A673 (cell line): ENCODE data around the gene PELO. TPM values are rescaled to one million over a fixed set of nuclear protein-coding genes. Genes with fewer than 3 reads are reported as not detected.

Source experiments
- BruUV-seq: library from RNA; stranded (reverse); fragments of 400-500 nt; replicated peaks from 2 replicates; lab custom pipeline; 2021; lab: Mats Ljungman, UMichigan
- CTCF ChIA-PET: fragments of 300-600 bp; sonication (Branson Sonifier 250); formaldehyde crosslinking; loops from one replicate; lab custom pipeline; 2022; ENCODE audit warnings: antibody characterized with exemption; lab: Charles Lee
- POLR2A ChIA-PET: fragments of 300-600 bp; sonication (Branson Sonifier 250); formaldehyde crosslinking; loops from one replicate; lab custom pipeline; 2022; ENCODE audit warnings: antibody characterized with exemption; ENCODE audit not compliant: low non-redundant PET; lab: Charles Lee
- DNase-seq: peaks from one replicate; pipeline ENCODE4 v3.0.0-alpha.2; 2015; ENCODE audit warnings: low spot score
- H3K27ac ChIP-seq: fragments of 200-600 bp; sonication (generic); 2 replicates; pipeline ENCODE4 v1.5.1; 2016; ENCODE audit warnings: mixed run types, low read depth, mild to moderate bottlenecking, mixed read lengths, antibody characterized with exemption, low read length; ENCODE audit not compliant: poor library complexity, severe bottlenecking
- H3K27me3 ChIP-seq: fragments of 200-600 bp; sonication (generic); replicated peaks from 2 replicates; pipeline ENCODE4 v1.6.1; 2017; ENCODE audit warnings: mixed run types, low read depth, mild to moderate bottlenecking, mixed read lengths, antibody characterized with exemption, low read length; ENCODE audit not compliant: insufficient read depth, poor library complexity
- H3K36me3 ChIP-seq: fragments of 200-600 bp; sonication (generic); 2 replicates; pipeline ENCODE4 v1.6.1; 2016; ENCODE audit warnings: mixed run types, mild to moderate bottlenecking, mixed read lengths, antibody characterized with exemption, low read length; ENCODE audit not compliant: insufficient read depth, poor library complexity, severe bottlenecking
- H3K4me1 ChIP-seq: fragments of 200-600 bp; sonication (generic); 2 replicates; pipeline ENCODE4 v1.6.1; 2017; ENCODE audit warnings: mixed run types, mild to moderate bottlenecking, mixed read lengths, antibody characterized with exemption, low read length; ENCODE audit not compliant: insufficient read depth, poor library complexity, severe bottlenecking
- H3K4me3 ChIP-seq: fragments of 200-600 bp; sonication (generic); 2 replicates; pipeline ENCODE4 v1.5.1; 2016; ENCODE audit warnings: low read depth, mixed run types, mild to moderate bottlenecking, mixed read lengths, low read length; ENCODE audit not compliant: poor library complexity, severe bottlenecking
- H3K9me3 ChIP-seq: fragments of 200-600 bp; sonication (generic); 2 replicates; pipeline ENCODE4 v1.6.1; 2016; ENCODE audit warnings: mixed run types, low read depth, mild to moderate bottlenecking, mixed read lengths, antibody characterized with exemption, low read length; ENCODE audit not compliant: poor library complexity, severe bottlenecking
- EZH2 ChIP-seq: fragments of 200-600 bp; sonication (generic); IDR thresholded peaks from 2 replicates; pipeline ENCODE4 v1.6.1; 2017; ENCODE audit warnings: borderline replicate concordance, low read depth, mild to moderate bottlenecking, mixed read lengths, antibody characterized with exemption, low read length; ENCODE audit not compliant: poor library complexity, severe bottlenecking
- intact Hi-C: fragments of 100-400 bp; cut with micrococcal nuclease; formaldehyde crosslinking; loops from one replicate; pipeline ENCODE4 v1.10.0; 2022; ENCODE audit not compliant: unreplicated experiment
- total RNA-seq: library from RNA; stranded (reverse); gene quantifications from 2 replicates; pipeline ENCODE4 v1.2.3, GENCODE V29; 2021
- TF ChIP-seq, protein P1 (sequence below): fragments of 300-800, 200-600 bp; sonication (generic); conservative IDR thresholded peaks from 2 replicates; pipeline ENCODE4 v1.5.1; 2017; ENCODE audit warnings: low read depth, mild to moderate bottlenecking, antibody characterized with exemption, low read length, moderate library complexity, mixed read lengths

The PELO gene
- total RNA-seq, 1 experiment from 2014 or later, result 20.3 TPM

DNA sequence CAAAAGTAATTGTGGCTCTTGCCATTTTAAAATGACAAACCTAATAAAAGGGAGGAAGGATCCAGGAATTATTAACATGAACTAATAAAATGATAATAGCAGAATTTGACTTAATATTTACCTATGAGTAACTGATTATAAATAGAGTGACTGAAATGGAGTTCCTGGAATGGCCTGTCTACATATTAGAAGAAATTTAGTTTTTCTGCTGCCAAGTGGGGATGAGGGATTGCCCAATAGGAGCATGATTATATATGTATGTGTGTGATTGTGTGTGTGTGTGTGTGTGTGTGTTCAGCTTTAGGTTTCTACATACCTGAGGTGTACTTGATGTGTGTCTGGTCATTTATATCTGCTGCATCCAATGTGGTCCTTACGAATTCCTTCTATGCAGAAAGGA lies 36.6 kb upstream of the PELO start:
- no peaks in the 10 kb centered on the region for H3K36me3 ChIP-seq
- no peaks in the 10 kb centered on the region for H3K4me1 ChIP-seq
- TF ChIP-seq EZH2, result no peak
- TF ChIP-seq, protein P1, sequence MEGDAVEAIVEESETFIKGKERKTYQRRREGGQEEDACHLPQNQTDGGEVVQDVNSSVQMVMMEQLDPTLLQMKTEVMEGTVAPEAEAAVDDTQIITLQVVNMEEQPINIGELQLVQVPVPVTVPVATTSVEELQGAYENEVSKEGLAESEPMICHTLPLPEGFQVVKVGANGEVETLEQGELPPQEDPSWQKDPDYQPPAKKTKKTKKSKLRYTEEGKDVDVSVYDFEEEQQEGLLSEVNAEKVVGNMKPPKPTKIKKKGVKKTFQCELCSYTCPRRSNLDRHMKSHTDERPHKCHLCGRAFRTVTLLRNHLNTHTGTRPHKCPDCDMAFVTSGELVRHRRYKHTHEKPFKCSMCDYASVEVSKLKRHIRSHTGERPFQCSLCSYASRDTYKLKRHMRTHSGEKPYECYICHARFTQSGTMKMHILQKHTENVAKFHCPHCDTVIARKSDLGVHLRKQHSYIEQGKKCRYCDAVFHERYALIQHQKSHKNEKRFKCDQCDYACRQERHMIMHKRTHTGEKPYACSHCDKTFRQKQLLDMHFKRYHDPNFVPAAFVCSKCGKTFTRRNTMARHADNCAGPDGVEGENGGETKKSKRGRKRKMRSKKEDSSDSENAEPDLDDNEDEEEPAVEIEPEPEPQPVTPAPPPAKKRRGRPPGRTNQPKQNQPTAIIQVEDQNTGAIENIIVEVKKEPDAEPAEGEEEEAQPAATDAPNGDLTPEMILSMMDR, result no peak
- no TSS peak for BruUV-seq
- ChIA-PET CTCF (no interaction called here), POLR2A (no interaction called here)
- intact Hi-C loops, result no loop called here
- no peak overlapping the region for H3K27ac ChIP-seq
- no peaks in the 10 kb centered on the region for H3K27me3 ChIP-seq
- DNase-seq, result no peak
- no peak overlapping the region for H3K4me3 ChIP-seq
- H3K9me3 ChIP-seq, result no peaks in the 10 kb centered on the region

DNA sequence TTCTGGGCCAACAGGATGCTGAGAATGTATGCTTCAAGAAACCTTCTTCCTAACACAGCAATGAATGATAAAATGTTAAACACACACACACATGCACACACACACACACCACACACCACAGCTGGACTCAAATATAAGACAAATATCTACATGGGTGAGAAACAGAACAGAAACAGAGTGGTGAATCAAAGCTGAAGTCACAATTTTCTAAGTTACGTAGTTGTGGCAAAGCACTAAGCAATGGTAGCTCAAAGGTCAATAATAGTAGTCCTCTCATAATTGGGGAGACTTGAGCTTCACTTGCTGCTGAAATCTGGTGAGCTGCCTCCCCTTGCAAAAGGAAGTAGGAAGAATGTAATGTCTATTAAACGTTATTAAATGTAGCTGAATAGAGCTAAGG lies 33.7 kb upstream of the PELO start:
- ChIA-PET POLR2A (no interaction called here), CTCF (no interaction called here)
- Histone ChIP-seq H3K27ac (no peak overlapping the region), H3K36me3 (no peaks in the 10 kb centered on the region), H3K4me3 (no peak overlapping the region), H3K4me1 (no peaks in the 10 kb centered on the region), H3K27me3 (no peaks in the 10 kb centered on the region), H3K9me3 (no peaks in the 10 kb centered on the region)
- TF ChIP-seq EZH2, result no peak
- TF ChIP-seq, protein P1, result no peak
- intact Hi-C loops, result no loop called here
- BruUV-seq, result no TSS peak
- no peak for DNase-seq

DNA sequence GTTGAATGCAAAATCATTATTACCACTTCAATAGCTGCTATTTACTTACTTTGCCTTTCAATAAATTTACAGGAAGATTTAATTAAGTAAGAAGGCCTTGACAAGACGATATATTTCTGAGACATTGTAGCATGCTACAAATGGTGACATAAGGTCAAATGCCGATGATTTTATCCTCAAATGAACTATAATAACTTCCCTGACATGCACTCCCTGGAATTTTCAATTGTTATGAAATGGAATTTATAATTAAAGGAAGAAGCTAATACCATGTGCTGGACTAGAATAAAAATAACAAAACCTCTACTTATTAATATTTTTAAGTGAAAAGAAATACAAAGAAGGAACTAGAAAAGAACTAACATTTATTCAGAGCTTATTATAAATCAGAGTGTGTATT lies 30.2 kb upstream of the PELO start:
- BruUV-seq, result no TSS peak
- ChIA-PET CTCF (no interaction called here), POLR2A (no interaction called here)
- DNase-seq, result no peak
- Histone ChIP-seq H3K27me3 (no peaks in the 10 kb centered on the region), H3K36me3 (no peaks in the 10 kb centered on the region), H3K9me3 (no peaks in the 10 kb centered on the region), H3K27ac (no peak overlapping the region), H3K4me1 (no peaks in the 10 kb centered on the region), H3K4me3 (no peak overlapping the region)
- intact Hi-C loops, result no loop called here
- no peak for TF ChIP-seq EZH2
- TF ChIP-seq, protein P1, result no peak
